NCI-H82 (cell line): ENCODE results near the gene ISG15.
"Not testable (repeated sequence)": the region's sequence is repeated elsewhere in the genome, so short reads cannot be mapped to it uniquely, and the experiment has no call there.

Source experiments
- DNase-seq: peaks from one replicate; lab custom pipeline; 2025; lab: John Stamatoyannopoulos, UW

The ISG15 gene

DNA sequence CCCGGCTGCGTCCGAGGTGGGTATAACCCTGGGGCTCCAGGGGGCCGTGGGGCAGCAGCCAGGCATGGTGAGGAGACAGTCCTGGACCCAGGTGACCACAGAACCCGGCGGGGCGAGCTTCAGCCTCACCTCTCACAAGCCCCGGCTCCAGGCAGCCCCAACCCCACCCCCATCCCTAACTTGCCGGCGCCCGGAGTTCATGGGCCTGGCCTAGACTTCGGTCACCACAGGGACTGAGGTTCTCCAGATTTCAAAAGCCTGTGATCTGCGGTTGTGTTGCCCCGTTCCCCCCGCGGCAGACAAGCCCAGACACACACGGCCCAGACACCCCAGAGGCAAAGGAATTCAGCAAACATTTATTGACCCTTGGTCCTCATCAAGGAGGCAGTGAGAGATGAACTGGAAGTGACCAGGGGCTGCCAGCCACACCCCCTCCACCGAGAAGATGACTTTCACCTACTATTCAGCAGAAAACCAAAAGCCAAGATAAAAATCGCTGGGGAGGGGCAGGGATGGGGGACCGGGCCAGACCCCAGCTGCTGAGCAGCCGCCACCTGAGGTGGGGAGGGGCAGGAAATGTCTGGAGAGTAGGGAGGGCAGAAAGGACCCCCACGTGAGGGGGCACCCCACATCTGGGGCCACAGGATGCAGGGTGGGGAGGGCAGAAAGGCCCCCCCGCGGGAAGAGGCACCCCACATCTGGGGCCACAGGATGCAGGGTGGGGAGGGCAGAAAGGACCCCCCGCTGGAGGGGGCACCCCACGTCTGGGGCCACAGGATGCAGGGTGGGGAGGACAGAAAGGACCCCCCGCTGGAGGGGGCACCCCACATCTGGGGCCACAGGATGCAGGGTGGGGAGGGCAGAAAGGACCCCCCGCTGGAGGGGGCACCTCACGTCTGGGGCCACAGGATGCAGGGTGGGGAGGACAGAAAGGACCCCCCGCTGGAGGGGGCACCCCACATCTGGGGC lies 17.3 kb upstream of the ISG15 start:
- DNase-seq: no peak

DNA sequence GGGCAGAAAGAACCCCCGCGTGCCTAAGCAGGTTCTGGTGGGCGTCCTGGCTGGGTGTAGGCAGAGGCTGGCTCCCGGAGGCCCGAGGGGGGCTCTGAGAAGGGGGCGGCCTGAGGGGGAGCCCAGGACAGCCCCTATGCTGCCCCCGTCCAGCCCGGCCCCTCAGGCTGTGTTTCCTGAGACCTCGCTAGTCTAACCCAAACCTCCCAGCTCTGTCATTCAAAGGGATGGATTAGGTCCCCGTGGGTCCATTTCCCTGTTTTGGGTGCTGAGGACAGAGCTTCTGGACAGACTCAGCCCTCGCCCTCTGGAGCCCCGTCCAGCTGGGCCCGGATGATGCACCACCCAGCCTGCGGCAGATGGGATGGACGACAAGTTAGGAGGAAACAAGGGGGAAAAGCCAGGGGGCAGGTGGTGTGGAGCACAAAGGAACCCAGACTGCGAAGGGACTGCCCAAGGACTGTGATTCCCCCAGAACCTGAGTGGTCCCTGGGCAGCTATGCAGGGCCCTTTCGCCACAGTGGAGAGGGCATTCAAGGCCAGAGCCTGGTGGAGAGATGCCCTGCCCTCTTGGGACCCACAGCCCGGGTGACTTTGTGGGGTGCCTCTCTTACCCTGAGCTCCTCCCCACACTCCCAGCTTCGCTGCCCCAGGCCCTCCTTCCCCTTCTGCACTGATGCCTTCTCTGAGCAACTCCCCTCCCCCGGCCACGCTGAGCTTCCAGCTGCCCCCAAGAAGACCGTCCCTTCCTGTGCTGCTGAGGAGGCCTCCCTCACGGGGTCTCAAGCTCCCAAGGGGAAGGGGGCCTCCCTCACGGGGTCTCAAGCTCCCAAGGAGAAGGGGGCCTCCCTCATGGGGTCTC lies 16.2 kb upstream of the ISG15 start:
- DNase-seq: no peak

DNA sequence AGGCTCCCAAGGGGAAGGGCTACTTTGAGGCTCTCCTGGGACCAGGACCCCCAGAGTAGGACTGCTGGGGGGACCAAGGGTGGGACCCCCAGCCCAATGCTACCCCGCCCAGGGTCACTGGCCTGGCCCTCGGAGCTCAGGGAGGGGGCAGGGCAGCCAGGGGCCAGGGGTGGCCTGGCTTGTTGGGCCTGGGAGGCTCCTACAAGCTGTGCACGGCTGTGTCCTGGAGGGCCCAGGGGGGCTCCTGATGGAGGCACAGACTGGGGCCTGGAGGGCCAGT lies 15.6 kb upstream of the ISG15 start:
- DNase-seq: no peak

DNA sequence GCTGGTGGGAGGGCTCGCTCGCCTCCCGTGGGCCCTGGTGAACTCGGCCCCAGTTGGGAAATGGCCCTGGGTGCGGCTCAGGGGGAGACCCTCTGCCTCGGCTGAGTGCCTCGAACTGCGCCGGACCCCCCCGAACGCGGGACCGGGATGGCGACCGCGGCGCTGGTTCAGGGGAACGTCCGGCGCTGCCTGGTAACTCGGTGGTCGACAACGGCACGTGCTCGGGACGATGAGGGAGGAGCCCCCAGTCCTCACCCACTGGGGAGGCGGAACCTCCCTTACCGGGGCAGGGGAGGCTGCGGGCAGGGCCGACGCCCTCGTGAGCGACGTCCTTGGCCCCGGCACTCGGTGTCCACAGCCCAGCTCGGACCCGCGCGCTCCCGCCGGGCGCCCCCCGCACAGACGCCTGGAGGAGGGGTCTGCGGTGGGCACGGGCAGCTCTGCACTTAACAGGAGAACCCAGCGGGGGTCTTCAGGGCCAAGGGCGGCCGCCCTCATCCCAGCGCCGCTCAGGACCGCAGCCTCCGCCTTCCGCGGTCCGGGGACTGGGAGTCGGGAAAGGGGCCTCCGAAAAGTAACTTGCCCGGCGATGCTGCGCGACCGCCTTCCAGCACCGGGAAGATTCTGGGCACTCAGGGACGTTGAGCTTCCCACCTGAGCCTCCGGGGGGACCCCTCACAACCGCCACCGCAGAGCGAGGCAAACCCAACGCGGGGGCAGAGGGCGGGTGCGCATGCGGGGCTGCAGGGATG lies 15.1 kb upstream of the ISG15 start:
- no peak for DNase-seq

DNA sequence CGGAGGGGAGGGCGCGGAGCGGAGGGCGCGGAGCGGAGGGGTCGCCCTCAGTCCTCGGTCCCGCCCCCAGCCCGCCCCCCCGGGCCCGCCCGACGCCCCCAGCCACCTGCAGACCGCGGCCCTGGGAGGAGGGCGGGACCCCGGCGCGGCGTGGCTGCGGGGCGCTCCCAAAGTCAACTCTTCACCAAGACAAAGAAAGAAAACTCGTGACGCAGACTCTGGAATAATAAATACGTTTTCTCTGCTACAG lies 14.6 kb upstream of the ISG15 start:
- no peak for DNase-seq

DNA sequence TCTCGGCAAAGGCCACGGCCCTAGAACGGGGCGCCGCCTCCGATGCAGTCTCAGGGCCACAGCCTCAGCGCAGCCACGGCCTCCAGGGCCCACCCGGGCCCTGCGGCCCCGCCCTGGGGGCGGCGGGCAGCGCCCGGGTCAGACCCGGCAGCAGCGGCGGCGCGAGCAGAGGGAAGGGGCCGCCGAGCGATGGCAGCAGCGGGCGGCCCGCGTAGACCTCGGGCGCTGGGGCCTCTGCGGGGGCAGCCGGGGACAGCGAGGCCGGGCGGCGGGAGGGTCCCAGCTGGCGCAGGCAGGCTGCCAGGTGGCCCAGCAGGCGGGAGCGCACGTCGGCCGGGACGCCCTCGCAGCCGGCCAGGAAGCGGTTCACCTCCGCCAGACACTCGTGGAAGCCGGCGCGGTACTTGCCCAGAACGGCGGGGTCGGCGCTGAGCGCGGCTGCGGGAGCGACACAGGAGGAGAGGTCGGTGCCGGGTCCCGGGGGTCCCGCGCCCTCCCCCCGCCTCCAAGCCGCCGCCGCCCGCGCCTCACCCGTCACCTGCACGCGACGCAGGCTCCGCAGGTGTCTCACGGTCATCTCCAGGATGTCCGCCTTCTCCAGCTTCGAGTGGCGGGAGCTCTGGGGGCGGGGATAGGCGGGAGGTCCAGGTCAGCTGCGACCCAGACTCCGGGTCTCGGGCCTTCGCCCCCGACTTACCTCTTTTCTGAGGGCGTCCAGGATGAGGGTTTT lies 14.1 kb upstream of the ISG15 start:
- DNase-seq: peak; percentile 68

DNA sequence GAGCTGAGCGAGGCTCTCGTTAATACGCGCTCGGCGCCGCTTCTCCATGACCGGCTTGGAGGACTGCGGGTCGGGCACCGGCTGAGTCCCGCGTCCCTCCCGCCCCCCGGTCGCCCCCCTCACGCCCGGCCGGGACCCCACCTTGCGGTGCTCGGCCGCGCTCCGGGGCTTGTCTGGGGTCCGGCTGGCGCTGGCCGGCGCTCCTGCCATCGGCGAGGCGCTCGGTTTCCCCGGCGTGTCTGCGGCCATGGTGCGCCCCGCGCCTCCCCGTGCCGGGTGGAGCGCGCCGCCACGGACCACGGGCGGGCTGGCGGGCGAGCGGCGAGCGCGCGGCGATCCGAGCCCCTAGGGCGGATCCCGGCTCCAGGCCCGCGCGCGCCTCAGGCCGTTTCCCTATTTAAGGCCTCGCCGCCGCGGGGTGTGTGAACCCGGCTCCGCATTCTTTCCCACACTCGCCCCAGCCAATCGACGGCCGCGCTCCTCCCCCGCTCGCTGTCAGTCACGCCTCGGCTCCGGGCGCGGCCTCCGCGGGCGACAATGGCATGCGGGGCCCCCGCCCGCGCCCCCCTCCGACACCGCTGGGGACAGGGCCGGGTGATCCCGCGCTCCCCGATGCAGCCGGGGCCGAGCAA lies 13.5 kb upstream of the ISG15 start, which contains the start of gene HES4:
Gene HES4, minus strand, starts transcription at position 373 of the 632 bp plus-strand sequence. Its CDS starts 124 bp downstream, at position 249.
- peak; percentile 91 for DNase-seq

DNA sequence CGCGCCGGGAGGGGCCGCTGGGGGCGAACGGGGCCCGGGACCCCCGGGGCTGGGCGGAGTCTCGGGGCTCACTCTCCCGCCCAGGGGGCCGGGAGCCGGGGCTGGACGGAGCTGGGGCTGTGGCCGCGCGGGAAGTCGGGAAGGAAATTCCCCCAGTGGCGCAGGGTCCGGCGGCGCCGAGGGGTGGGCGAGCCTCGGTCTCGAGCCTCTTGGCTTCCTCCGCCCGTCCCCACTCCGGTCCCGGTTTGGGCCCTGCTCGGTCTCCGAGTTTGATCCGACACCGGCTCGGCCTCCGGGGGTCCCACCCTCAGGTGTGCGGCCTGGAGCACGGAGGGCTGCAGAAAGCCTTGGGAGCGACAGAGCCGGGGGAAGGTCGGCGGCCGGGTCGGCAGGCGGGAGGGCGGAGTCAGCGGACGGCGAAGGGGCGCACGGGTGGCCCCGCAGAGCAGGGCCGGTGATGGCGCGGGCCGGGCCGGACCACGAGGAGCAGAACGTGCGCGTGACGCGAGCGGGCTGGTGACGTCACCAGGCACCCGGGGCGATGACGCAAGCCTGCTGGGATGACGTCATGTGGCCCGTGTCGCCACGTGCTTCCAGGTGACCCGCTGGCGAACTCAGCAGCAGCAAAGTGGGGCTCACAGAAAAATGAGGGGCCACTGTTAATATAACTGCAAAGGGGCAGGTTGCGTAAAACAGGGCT lies 12.8 kb upstream of the ISG15 start:
- peak; percentile 67 for DNase-seq

DNA sequence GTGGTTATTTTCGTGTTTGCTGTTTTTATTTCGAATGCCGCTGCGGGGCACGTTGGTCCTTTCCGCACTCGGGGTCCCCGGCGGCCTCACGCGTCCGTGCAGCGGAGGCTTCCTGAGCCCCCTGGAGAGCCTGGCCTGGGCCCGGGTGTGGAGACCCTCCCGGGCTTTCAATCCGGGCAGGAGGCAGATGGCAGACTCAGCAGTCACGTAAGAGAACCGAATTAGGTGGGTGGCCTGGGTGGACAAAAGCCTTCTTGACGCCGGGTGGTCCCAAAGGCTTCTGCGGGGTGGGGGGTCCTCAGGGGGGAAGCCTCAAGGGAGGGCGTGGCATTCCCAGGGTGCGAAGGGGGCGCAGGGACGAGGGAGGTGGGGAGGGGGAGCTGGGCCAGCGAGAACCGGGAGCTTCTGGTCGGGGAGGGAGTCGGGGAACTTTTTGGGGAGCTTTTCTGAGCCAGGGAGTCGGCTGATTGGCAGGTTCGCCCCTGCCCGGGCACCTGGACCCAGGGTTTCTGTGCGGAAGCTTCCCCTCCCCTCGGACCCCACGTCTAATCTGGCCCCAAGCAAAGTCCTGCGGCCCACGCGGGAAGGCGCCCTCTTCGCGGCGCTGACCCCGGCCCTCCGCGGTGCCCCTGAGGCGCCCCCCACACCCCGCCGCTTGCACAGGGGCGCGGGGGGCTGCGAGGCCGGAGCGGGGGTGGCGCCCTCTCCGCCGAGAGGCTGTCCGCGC lies 12.1 kb upstream of the ISG15 start:
- DNase-seq: no peak

DNA sequence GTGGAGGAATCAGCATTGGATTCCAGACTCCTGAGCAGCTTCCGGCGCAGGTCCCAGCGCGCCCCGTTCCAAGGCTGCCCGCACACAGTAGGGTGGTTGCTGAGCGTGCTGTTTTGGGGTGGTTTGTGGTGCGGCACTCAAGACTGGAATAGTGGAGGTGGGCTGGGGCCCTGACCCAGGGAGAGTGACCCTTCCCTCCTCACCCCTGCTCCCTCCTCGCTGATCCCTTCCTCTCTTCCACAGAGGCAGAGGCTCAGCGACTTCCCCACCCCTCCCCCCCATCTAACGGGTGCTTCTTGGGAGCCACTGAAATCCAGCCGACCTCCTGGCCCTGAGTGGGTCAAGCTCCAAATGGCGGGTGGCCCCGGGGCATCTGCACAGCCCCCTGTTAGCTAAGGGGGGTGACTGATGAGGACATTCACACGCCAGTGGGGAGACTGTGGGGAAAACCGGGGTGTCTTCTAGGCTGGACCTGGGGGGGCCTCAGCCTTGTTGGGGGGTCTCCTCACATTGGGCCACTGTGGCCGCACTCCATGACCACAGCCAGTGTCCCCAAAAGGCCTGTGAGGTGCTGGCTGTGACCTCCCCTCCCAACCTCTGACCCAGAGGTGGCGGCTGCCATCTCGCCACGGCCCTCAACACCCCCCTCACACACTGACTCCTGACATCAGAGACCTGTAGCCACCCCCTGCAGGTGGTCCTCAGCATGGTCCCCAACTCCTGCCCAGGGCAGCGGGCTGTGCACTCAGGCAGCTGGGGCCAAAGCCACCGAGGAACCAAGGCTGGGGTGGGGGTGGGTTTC lies 9.5 kb upstream of the ISG15 start:
- no peak for DNase-seq

DNA sequence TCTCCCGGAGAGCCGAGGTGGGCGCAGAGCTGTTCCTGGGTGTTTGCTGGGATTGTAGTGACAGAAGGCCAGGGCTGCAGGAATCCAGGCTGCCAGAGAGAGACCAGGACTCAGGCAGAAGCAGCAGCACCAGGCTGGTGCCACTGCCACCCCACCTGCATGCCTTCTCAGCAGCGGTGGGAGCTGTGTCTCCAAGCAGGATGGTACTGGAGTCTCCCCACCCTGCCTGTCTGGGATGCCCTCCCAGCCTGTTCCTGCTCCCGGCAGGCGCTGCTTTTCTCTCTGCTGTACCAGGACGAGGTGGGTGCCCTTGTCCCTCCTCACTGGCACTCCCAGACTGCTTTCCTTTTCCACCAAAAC lies 8.9 kb upstream of the ISG15 start:
- DNase-seq: no peak

DNA sequence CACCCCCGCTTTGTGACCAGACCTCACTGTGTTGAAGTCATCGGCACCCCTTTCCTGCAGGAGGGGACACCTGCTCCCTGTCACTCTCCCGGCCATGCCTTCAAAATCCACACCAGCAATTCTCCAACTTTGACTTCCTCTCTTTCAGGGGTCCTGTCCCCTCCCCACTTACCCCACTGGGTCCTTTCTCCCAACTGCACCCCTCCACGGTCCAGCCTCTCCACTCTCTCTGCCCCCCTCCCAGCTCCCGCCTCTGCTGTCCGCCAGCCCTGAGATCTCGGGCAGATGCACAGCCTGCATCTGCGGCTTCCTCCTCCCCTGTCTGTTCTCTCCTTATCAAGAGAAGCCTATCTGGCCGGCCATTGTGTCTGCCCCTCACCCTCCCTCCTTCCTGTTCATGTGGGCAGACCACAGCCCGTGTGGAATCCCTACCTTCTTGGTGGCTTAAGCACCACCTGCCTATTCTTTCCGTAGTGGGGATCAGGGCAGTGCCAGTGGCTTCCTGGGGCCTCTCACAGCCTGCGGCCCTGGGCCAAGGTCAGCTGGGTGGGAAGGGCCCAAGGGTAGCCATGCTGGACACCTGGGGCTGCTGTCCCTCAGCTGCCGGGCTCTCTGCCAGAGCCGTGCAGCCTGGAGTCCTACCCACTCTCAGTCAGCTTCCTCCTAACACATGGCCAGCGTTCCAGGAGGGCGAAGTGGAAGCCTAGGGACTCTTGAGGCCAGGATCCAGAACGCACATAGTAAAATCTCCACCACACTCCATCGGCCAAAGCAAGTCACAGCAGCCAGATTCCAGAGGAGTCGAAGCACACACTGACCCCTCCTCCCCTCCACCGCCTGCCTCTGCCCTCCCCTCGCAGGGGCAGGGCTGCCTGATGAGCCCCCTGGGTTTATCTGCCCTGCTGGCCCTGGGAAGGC lies 8.3 kb upstream of the ISG15 start:
- DNase-seq: no peak

DNA sequence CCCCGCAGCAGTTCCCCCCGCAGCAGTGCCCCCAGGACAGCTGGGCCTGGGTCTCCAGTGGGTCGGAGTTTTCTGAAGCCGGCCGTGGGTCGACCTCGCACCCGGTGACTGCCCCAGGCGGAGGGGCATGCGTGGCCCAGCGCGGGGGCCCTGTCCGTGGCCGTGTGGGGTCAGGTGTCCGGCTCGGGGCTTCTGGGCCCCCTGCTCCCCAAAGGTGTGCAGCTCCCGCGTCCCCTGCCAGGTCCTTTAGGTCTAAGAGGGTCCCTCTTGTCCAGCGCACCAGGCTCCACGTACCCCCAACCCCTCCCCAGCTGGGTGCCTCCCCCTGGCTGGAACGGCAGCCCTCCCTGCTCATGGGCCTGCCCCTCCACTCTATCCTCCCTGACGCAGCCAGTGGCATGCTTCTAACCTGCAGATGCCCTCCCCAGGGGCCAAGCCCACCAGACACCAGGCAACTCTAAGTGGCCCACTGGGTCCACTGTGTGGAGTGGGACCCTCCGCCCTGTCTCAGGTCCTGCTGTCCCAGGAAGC lies 7.5 kb upstream of the ISG15 start:
- no peak for DNase-seq

DNA sequence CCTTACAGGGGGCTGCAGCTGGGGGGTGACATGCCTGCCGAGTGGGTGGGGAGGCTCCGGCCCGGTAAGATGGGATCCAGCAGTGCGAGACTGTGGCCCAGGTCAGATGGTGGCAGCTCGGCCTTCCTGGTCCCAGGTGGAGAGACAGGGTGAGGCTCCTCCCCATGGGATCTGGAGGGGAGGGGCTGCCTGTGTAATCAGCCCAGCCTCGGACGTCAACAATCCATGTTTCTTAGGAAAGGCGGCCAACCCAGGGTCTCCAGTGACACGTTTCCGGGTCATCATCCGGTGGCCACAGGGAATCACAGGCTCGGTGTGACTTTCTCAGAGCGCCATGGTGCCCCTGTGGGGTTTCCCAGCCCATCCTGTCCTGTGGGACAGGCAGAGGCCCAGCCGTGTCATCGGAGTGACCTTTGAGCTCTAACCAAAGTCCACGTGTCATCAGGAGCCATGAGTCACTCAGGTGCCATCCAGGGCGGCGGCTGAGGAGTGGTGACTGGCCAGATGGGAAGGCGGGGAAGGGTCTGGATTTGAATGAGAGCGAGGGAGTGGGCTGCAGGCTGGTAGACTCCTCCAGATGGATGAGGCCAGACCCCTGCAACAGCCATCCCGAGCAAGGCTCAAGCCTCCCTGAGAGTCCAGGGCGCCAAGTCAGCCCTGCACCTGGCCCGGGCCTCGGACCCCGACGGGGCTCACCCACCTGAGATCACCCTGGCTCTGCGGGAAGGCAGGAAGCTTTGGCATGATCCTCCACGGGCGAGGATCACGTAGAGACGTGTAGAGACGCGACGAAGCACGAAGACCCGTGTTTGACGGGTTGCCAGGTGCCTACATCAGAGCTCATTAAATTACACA lies 6.8 kb upstream of the ISG15 start:
- no peak for DNase-seq

DNA sequence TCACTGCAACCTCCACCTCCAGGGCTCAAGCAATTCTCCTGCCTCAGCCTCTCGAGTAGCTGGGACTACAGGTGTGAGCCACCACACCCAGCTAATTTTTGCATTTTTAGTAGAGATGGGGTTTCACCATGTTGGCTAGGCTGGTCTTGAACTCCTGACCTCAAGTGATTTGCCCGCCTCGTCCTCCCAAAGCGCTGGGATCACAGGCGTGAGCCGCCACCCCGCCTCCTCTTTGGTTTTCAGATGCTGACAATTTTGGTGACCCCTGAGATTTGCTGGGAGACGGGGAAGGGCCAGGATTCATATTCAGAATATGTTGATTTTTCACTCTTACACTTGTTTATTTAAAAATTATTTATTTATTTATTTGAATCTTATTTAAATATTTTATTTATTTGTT lies 3.2 kb upstream of the ISG15 start:
- DNase-seq: not testable (repeated sequence)

DNA sequence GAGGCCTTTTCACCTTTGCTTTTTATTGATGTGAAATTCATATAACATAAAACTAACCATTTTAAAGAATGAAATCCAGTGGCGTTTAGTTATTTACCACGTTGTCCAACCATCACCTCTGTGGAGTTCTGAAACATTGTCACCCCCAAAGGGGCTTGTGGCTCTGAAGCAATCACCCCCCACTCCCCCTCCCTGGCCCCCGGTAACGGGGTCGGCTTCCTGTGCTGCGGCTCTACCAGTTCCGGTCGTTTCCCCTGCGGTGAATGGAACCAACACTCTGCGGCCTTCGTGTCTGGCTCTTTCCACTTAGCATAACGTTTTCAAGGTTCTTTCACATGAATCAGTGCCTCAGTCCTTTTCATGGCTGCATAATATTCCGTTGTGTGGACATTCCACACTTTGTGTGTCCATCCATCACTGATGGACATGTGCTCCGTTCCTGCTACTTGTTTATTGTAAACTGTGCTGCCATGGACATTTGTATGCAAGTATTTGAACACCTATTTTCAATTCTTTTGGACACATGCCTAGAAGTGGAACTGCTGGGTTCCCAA lies 1.8 kb upstream of the ISG15 start:
- no peak for DNase-seq

DNA sequence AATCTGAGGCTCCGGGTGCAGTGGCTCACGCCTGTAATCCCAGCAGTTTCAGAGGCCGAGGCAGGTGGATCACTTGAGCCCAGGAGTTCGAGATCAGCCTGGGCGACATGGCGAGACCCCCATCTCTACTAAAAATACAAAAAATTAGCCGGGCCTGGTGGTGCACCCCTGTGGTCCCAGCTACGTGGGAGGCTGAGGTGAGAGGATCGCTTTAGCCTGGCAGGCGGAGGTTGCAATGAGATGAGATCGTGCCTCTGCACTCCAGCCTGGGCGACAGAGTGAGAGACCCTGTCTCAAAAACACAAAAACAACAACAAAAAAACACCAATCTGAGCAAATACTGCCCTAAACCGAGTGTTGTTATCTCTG lies 577 bp upstream of the ISG15 start:
- DNase-seq: not testable (repeated sequence)
